Muscle layer of duodenum (tissue), 2 donors: ENCODE data around the gene ZNF579.

Experiments used
- H3K27ac ChIP-seq: one replicate; pipeline ENCODE4 v1.7.0; 2013; ENCODE audit warnings: mild to moderate bottlenecking, low read length
- H3K27me3 ChIP-seq: one replicate; pipeline ENCODE4 v1.7.0; 2013; ENCODE audit warnings: low read depth, mild to moderate bottlenecking, control low read depth, low read length
- H3K36me3 ChIP-seq, 2 donors: one replicate each; pipeline ENCODE4 v1.7.0; 2013; ENCODE audit warnings: low read length in 2 of 2, control low read depth in 1 of 2, mild to moderate bottlenecking in 1 of 2; ENCODE audit not compliant: insufficient read depth in 2 of 2, control insufficient read depth in 1 of 2
- H3K4me1 ChIP-seq, 2 donors: one replicate each; pipeline ENCODE4 v1.7.0; 2013; ENCODE audit warnings: low read length in 2 of 2, mild to moderate bottlenecking in 2 of 2, control low read depth in 1 of 2, moderate library complexity in 1 of 2; ENCODE audit not compliant: insufficient read depth in 2 of 2, control insufficient read depth in 1 of 2
- H3K4me3 ChIP-seq, 2 donors: one replicate each; pipeline ENCODE4 v1.7.0; 2013; ENCODE audit warnings: low read length in 2 of 2, low read depth in 1 of 2, mild to moderate bottlenecking in 1 of 2
- H3K9me3 ChIP-seq, 2 donors: one replicate each; pipeline ENCODE4 v1.7.0; 2013; ENCODE audit warnings: low read length in 2 of 2, control low read depth in 1 of 2, mild to moderate bottlenecking in 1 of 2; ENCODE audit not compliant: control insufficient read depth in 1 of 2
- donor health status: healthy.

The ZNF579 gene

DNA sequence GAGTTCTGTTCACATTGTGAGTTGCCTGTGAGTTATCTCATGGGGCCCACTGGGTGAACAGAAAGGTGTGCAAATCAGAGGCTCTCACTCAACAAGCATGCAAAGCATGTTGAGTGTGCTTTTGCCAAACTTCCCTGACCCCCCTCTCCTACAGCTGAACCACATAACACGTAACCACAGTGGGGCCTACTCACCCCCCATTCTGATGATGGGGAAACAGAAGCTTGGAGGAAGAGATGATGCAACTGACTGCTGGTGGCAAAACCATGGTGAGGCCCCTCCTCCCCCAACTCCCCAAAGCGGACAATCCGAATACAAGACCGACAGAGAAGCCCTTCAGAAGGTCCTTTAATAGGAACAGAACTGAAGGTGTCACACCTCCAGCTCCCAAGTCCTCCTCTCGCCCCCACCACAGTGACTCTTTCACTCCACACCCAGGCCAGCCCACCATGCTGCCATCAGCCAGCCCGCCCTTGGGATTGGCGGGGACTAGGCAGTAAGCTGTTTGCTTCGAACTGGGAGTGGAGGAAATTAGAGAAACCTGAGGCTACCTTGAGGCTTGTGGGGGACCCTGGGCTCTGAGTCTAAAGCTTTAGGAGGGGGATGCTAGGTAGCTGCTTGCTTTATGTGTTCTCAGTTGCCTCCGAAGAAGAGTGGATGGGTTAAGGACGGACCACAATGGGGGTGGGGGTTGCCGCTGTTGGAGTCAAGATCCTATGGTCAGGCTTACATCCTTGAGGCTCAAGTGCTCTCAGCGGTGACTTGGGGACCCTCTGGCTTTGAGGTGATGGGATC lies 40.0 kb upstream of the ZNF579 start:
- Histone ChIP-seq H3K4me3 (no peak overlapping the region), H3K36me3 (peaks cover 3 to 38% of the 10 kb centered on the region in 2 donors), H3K27ac (no peak overlapping the region)

GRCh38 chr19:55619286-55619685 lies 38.6 kb upstream of the ZNF579 start:
- no peaks in the 10 kb centered on the region for H3K27me3 ChIP-seq
- H3K27ac ChIP-seq, result no peak overlapping the region
- H3K36me3 ChIP-seq, result peaks cover 3 to 49% of the 10 kb centered on the region in 2 donors
- H3K9me3 ChIP-seq, result no peaks in the 10 kb centered on the region
- no peak overlapping the region for H3K4me3 ChIP-seq
- H3K4me1 ChIP-seq, result peaks cover 0 to 9% of the 10 kb centered on the region in 2 donors

More for the DNA sequence above, 40.0 kb upstream of the ZNF579 start:
- H3K27me3 ChIP-seq, result no peaks in the 10 kb centered on the region
- no peaks in the 10 kb centered on the region for H3K9me3 ChIP-seq
- H3K4me1 ChIP-seq, result peaks cover 0 to 15% of the 10 kb centered on the region in 2 donors

DNA sequence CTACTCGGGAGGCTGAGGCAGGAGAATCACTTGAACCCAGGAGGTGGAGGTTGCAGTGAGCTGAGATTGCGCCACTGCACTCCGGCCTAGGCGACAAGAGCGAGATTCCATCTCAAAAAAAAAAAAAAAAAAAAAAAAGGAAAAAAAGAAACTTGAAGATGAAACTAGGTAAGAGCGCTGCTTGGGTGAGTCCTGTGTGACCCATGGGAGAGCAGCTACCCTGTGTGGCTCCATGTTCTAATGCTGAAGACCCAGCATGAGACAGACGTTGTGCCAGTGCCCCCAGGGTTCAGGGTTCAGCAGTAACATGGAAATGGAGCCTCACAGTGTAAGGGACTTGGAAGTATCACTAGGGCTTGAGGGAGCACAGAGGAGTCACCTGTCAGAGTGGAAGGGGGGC lies 37.8 kb upstream of the ZNF579 start:
- Histone ChIP-seq H3K27me3 (no peaks in the 10 kb centered on the region), H3K4me3 (no peak overlapping the region), H3K4me1 (peaks cover 0 to 3% of the 10 kb centered on the region in 2 donors), H3K36me3 (peaks cover 3 to 49% of the 10 kb centered on the region in 2 donors), H3K9me3 (no peaks in the 10 kb centered on the region), H3K27ac (no peak overlapping the region)

DNA sequence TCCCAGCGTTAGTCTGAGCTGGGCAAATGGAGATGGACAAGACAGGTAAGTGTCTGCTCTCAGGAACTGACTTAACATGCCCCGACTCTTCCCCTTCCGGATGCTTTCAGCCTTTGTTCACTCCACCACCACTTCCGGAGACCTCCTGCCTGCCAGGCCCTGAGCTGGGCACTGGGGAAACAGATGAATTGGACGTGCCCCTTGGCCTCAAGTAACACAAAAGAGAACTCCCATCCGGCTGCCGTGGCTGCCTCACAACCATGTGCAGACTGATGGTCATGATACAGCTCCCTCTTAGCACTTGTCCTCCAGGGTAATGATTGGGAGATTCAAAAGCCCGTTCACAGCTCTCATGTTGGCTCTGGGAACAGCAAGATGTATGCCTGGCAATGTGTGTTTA lies 36.8 kb upstream of the ZNF579 start:
- peaks cover 0 to 3% of the 10 kb centered on the region in 2 donors for H3K4me1 ChIP-seq
- H3K36me3 ChIP-seq, result peaks cover 3 to 48% of the 10 kb centered on the region in 2 donors
- no peaks in the 10 kb centered on the region for H3K27me3 ChIP-seq
- no peak overlapping the region for H3K4me3 ChIP-seq
- no peaks in the 10 kb centered on the region for H3K9me3 ChIP-seq
- H3K27ac ChIP-seq, result no peak overlapping the region

DNA sequence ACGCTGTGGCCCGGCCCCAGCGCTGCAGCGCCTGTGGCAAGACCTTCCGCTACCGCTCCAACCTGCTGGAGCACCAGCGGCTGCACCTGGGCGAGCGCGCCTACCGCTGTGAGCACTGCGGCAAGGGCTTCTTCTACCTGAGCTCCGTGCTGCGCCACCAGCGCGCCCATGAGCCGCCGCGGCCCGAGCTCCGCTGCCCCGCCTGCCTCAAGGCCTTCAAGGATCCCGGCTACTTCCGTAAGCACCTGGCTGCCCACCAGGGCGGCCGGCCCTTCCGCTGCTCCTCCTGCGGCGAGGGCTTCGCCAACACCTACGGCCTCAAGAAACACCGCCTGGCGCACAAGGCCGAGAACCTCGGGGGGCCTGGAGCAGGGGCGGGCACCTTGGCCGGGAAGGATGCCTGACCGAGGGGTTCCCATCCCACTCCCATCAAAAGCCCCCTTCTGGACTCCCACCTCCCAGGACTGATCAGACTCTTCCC lies 35.8 kb upstream of the ZNF579 start:
- H3K4me3 ChIP-seq, result no peak overlapping the region
- H3K9me3 ChIP-seq, result no peaks in the 10 kb centered on the region
- H3K27ac ChIP-seq, result no peak overlapping the region
- no peaks in the 10 kb centered on the region for H3K27me3 ChIP-seq
- peaks cover 0 to 7% of the 10 kb centered on the region in 2 donors for H3K4me1 ChIP-seq
- H3K36me3 ChIP-seq, result peaks cover 3 to 39% of the 10 kb centered on the region in 2 donors

DNA sequence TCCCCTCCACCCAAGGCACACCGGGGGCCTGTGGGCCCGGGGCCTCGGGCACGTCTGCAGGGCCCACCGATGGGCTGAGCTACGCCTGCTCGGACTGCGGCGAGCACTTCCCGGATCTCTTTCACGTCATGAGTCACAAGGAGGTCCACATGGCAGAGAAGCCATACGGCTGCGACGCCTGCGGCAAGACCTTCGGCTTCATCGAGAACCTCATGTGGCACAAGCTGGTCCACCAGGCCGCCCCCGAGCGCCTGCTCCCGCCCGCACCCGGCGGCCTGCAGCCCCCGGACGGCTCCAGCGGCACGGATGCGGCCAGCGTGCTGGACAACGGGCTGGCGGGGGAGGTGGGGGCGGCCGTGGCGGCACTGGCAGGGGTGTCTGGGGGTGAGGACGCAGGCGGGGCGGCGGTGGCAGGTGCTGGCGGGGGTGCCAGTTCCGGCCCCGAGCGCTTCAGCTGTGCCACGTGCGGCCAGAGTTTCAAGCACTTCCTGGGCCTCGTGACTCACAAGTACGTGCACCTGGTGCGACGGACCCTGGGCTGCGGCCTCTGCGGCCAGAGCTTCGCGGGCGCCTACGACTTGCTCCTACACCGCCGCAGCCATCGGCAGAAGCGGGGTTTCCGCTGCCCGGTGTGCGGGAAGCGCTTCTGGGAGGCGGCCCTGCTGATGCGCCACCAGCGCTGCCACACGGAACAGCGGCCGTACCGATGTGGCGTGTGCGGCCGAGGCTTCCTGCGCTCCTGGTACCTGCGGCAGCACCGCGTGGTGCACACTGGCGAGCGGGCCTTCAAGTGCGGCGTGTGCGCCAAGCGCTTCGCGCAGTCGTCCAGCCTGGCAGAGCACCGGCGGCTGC lies 35.1 kb upstream of the ZNF579 start:
- H3K27ac ChIP-seq, result no peak overlapping the region
- H3K36me3 ChIP-seq, result peaks cover 0 to 35% of the 10 kb centered on the region in 2 donors
- H3K4me3 ChIP-seq, result no peak overlapping the region
- H3K27me3 ChIP-seq, result no peaks in the 10 kb centered on the region
- no peaks in the 10 kb centered on the region for H3K9me3 ChIP-seq
- peaks cover 0 to 11% of the 10 kb centered on the region in 2 donors for H3K4me1 ChIP-seq

- Histone ChIP-seq H3K36me3 (peaks cover 0 to 38% of the 10 kb centered on the region in 2 donors), H3K9me3 (no peaks in the 10 kb centered on the region), H3K4me1 (peaks cover 0 to 11% of the 10 kb centered on the region in 2 donors), H3K4me3 (no peak overlapping the region), H3K27me3 (no peaks in the 10 kb centered on the region), H3K27ac (no peak overlapping the region)
Measured at GRCh38 chr19:55614711-55615542, 34.3 kb upstream of the ZNF579 start.

DNA sequence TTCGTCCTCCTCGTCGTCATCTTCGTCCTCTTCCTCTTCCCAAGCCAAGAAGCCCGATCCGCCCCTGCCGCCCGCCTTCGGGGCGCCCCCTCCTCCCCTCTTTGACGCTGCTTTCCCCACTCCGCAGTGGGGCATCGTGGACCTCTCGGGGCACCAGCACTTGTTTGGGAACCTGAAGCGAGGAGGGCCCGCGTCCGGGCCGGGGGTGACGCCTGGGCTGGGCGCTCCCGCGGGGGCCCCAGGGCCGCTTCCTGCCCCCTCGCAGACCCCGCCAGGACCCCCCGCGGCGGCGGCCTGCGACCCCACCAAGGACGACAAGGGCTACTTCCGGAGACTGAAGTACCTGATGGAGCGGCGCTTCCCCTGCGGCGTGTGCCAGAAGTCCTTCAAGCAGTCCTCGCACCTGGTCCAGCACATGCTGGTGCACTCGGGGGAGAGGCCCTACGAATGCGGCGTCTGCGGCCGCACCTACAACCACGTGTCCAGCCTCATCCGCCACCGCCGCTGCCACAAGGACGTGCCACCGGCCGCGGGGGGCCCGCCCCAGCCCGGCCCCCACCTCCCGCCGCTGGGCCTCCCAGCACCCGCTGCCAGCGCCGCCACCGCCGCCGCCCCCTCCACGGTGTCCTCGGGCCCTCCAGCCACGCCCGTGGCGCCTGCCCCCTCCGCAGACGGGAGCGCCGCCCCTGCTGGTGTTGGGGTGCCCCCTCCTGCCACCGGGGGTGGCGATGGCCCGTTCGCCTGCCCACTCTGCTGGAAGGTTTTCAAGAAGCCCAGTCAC lies 33.5 kb upstream of the ZNF579 start:
- peaks cover 0 to 46% of the 10 kb centered on the region in 2 donors for H3K36me3 ChIP-seq
- no peaks in the 10 kb centered on the region for H3K27me3 ChIP-seq
- no peak overlapping the region for H3K27ac ChIP-seq
- H3K4me1 ChIP-seq, result peaks cover 0 to 11% of the 10 kb centered on the region in 2 donors
- no peak overlapping the region for H3K4me3 ChIP-seq
- no peaks in the 10 kb centered on the region for H3K9me3 ChIP-seq

GRCh38 chr19:55613396-55613795 lies 32.7 kb upstream of the ZNF579 start:
- Histone ChIP-seq H3K4me3 (no peak overlapping the region), H3K36me3 (peaks cover 0 to 47% of the 10 kb centered on the region in 2 donors), H3K9me3 (no peaks in the 10 kb centered on the region), H3K4me1 (peaks cover 0 to 11% of the 10 kb centered on the region in 2 donors), H3K27ac (no peak overlapping the region), H3K27me3 (no peaks in the 10 kb centered on the region)

DNA sequence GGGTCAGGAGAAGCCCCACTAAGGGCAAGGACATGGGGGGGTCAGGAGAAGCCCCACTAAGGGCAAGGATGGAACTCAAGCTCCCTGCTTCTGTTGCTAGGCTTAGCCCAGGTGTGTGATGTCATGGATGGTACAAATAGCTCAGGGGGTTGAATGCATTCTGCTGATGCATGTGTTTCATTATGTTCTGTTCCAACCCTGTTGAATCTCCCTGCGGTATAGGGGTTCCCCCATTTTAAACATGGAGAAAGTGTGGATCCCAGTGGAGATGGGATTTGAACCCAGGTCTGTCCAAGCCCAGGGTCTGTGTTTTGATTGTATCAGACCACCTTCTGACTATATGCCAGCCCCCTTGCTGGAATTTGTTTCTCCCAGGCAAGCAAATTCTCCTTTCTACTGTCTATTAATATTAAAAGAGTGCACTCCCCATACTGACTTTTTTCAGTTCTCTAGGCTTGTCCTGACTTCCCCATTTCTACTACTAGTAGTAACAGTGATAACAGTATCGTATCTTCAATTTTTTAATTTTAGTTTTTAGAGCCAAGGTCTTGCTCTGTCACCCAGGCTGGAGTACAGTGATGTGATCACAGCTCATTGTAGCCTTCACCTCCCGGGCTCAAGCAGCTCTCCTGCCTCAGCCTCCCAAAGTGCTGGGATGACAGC lies 31.5 kb upstream of the ZNF579 start:
- Histone ChIP-seq H3K27me3 (no peaks in the 10 kb centered on the region), H3K4me3 (no peak overlapping the region), H3K9me3 (no peaks in the 10 kb centered on the region), H3K4me1 (peaks cover 0 to 14% of the 10 kb centered on the region in 2 donors), H3K36me3 (peaks cover 0 to 41% of the 10 kb centered on the region in 2 donors), H3K27ac (no peak overlapping the region)
